ENCODE results near the gene NSF. TPM values are rescaled to one million over a fixed set of nuclear protein-coding genes. Genes with fewer than 3 reads are reported as not detected.

The NSF gene
- total RNA-seq, 4 donors from 2014 or later: 14.9 to 31.8 (median 18.7) TPM

DNA sequence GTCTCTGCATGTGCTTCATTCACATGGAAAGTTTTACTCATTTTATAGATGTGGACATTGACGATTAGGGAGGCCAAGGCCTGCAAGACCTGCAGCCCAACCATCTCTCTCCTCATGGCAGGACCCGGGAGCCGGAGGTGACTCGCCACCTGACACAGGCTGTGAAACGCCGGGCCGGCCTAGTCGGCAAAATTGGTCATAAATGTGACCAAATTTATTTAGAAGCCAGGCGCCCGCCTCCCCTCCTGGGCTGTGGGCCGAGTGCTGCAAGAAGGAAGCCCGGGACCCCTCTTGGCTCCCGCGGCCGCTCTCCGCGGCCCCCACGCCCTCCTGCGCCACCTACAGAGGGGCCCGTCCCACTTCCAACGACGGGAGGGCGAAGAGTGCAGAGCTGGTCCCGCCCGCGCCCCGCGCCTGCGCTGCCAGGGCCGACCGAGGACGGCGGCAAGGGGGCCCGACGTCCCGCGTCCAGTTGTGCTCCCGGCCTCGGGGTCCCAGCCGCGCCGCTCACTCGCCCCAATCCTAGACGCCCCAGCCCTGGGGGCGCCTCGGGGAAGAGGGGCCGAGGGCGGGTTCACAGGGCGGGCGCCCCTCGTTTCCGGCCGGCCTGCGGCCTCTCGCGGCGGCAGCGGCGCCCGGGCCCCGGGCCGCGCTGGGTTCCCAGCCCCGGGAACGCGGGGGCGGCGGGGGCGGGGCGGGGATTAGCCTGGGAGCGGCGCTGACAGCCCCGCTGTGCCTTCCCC lies 180.5 kb downstream of the NSF start:
- WGBS, 2 donors: 15% methylated on average over 8 to 27 of the region's 73 CpGs
- peak overlapping the region in 3 of 4 donors; percentile 9 to 59 (median 51) for H3K4me3 ChIP-seq
- H3K4me1 ChIP-seq: peaks cover 0 to 32% (median 8%) of the 10 kb centered on the region in 4 donors
- TF ChIP-seq POLR2A (IDR thresholded peaks at IDR 0.05) (no peak), EP300 (IDR thresholded peaks at IDR 0.05) (no peak)
- TF ChIP-seq, protein P1, sequence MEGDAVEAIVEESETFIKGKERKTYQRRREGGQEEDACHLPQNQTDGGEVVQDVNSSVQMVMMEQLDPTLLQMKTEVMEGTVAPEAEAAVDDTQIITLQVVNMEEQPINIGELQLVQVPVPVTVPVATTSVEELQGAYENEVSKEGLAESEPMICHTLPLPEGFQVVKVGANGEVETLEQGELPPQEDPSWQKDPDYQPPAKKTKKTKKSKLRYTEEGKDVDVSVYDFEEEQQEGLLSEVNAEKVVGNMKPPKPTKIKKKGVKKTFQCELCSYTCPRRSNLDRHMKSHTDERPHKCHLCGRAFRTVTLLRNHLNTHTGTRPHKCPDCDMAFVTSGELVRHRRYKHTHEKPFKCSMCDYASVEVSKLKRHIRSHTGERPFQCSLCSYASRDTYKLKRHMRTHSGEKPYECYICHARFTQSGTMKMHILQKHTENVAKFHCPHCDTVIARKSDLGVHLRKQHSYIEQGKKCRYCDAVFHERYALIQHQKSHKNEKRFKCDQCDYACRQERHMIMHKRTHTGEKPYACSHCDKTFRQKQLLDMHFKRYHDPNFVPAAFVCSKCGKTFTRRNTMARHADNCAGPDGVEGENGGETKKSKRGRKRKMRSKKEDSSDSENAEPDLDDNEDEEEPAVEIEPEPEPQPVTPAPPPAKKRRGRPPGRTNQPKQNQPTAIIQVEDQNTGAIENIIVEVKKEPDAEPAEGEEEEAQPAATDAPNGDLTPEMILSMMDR (IDR thresholded peaks at IDR 0.05): no peak
- no peaks in the 10 kb centered on the region for H3K36me3 ChIP-seq
- peaks cover 0 to 51% of the 10 kb centered on the region in 2 donors for H3K27me3 ChIP-seq
- peak overlapping the region in 2 of 4 donors; percentile 17 to 40 for H3K27ac ChIP-seq
- no peak for DNase-seq (ENCODE audit: low spot score in 2 of 2)
- no peaks in the 10 kb centered on the region for H3K9me3 ChIP-seq

DNA sequence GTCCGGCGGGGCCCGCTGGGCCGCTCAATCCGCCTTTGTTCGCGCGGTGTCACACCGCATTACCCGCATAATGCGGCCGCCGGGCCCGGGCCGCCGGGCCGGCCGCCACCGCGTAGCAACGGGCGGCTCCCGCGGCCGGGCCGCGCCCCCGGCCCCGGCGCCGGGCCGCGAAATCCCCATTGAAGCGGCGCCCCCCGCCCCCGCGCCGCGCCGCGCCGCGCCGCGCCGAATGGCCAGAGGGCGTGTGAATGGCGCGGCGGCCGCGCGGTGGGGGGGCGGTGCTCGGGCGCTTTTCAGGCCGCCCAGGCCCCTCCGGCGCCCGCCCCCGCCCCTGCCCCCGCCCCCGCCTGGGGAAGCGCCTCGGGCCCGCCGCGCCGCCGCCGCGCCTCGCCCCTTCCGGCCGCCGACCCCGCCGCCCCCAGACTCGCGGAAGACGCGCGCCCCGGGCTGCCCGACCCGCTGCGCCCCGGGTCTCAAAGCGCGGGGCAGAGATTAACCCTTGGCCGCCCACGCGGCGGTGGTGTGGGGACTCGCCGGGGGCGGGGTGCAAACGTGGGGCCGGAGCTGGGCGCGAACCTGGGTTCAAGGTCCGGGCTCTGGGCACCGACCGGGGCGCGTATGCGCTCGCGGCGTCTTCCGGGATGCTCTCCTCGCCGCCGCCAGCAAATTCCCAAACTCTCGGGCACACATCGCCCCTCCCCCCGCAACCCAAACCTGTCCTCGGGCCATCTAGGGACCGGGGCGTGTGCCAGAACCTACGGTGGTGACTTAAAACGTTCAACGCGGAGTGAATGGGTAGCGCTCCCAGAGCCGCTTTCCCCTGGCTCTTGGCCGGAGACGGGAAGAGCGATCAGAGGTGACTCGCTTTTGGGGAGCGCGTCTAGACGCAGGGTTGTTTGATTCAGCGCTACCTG lies 181.3 kb downstream of the NSF start:
- Histone ChIP-seq H3K4me3 (peak overlapping the region; percentile 25 to 59 (median 41)), H3K27me3 (peaks cover 0 to 59% of the 10 kb centered on the region in 2 donors), H3K36me3 (no peaks in the 10 kb centered on the region), H3K4me1 (peaks cover 0 to 32% (median 8%) of the 10 kb centered on the region in 4 donors), H3K9me3 (no peaks in the 10 kb centered on the region), H3K27ac (peak overlapping the region in 2 of 4 donors; percentile 17 to 53)
- 3 to 4% methylated on average over 31 to 79 of the region's 135 CpGs for WGBS, 2 donors
- TF ChIP-seq, protein P1 (IDR thresholded peaks at IDR 0.05): no peak
- TF ChIP-seq POLR2A (IDR thresholded peaks at IDR 0.05) (no peak), EP300 (IDR thresholded peaks at IDR 0.05) (no peak)
- no peak for DNase-seq (ENCODE audit: low spot score in 2 of 2)

GRCh38 chr17:46772475-46773220 lies 182.2 kb downstream of the NSF start:
- no peak for DNase-seq (ENCODE audit: low spot score in 2 of 2)
- peaks cover 0 to 32% (median 8%) of the 10 kb centered on the region in 4 donors for H3K4me1 ChIP-seq
- TF ChIP-seq, protein P1 (IDR thresholded peaks at IDR 0.05): no peak
- TF ChIP-seq POLR2A (IDR thresholded peaks at IDR 0.05) (no peak), EP300 (IDR thresholded peaks at IDR 0.05) (no peak)
- no peaks in the 10 kb centered on the region for H3K36me3 ChIP-seq
- WGBS, 2 donors: 23 to 27% methylated on average over 16 of the region's 16 CpGs
- peak overlapping the region in 2 of 4 donors; percentile 47 to 59 for H3K4me3 ChIP-seq
- peaks cover 0 to 65% of the 10 kb centered on the region in 2 donors for H3K27me3 ChIP-seq
- no peak overlapping the region for H3K27ac ChIP-seq
- no peaks in the 10 kb centered on the region for H3K9me3 ChIP-seq

DNA sequence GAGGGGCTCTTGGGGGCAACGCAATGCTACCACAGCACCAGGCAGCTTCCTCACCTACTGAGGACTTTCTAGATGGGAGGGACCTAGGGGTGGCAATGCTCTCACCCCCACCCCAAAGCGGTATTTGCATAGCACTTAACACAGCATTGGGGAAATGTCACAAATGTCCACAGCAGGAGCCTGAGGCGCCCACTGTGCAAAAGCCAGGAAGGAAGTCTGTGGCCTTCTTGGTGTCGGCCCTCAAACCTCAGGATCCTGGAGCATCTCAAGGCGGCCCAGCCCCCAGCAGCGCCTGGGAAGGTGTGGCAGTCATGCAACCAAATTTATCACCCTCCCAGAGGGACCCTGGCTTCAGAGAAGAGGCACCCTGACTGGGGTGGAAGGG lies 182.7 kb downstream of the NSF start:
- Histone ChIP-seq H3K27ac (no peak overlapping the region), H3K36me3 (no peaks in the 10 kb centered on the region), H3K9me3 (no peaks in the 10 kb centered on the region), H3K27me3 (peaks cover 0 to 69% of the 10 kb centered on the region in 2 donors), H3K4me1 (peaks cover 0 to 32% (median 8%) of the 10 kb centered on the region in 4 donors), H3K4me3 (no peak overlapping the region)
- whole genome bisulfite sequencing, 2 donors: 68 to 79% methylated on average over 6 of the region's 6 CpGs
- TF ChIP-seq POLR2A (IDR thresholded peaks at IDR 0.05): no peak
- no peak for DNase-seq (ENCODE audit: low spot score in 2 of 2)

GRCh38 chr17:46773676-46774075 lies 183.2 kb downstream of the NSF start:
- Histone ChIP-seq H3K4me1 (peaks cover 0 to 32% (median 8%) of the 10 kb centered on the region in 4 donors), H3K27me3 (peaks cover 0 to 64% of the 10 kb centered on the region in 2 donors), H3K9me3 (no peaks in the 10 kb centered on the region), H3K36me3 (no peaks in the 10 kb centered on the region), H3K27ac (no peak overlapping the region), H3K4me3 (no peak overlapping the region)
- no peak for DNase-seq (ENCODE audit: low spot score in 2 of 2)
- no peak for TF ChIP-seq EP300 (IDR thresholded peaks at IDR 0.05)
- TF ChIP-seq, protein P1 (IDR thresholded peaks at IDR 0.05): no peak
- WGBS, 2 donors: 85 to 86% methylated on average over 4 to 10 of the region's 15 CpGs
